PC-3 (cell line): ENCODE results near the gene EPS8L2.

Source experiments
- EZH2 ChIP-seq: fragments of 300-600 bp; sonication (generic); IDR thresholded peaks from one replicate; pipeline ENCODE4 v1.6.1; 2017; ENCODE audit warnings: antibody characterized with exemption, mild to moderate bottlenecking, low read length; ENCODE audit not compliant: unreplicated experiment
- TF ChIP-seq, protein P1 (sequence below): fragments of 300-600 bp; sonication (generic); conservative IDR thresholded peaks from 2 replicates; pipeline ENCODE4 v1.5.1; 2017; ENCODE audit warnings: antibody characterized with exemption, low read depth, mild to moderate bottlenecking, low read length

DNA sequence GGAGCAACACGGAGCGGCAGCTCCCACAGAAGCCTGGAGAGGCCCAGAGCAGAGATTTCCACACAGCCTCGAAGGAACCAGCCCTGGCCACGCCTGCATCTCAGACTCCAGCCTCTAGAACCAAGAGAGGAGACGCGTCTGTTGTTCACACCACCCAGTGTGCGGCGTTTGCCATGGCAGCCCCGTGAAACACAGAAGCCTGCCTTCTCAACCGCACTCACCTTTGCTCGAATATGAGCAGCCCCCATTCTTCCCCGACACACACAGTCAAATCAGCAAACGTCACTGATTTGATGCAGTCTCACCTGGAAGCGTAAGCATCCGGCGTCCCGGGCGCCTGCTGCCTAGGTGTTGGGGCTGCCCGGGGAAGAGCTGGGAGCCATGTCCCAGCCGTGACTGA, 27.0 kb downstream of the EPS8L2 start:
- TF ChIP-seq, protein P1, sequence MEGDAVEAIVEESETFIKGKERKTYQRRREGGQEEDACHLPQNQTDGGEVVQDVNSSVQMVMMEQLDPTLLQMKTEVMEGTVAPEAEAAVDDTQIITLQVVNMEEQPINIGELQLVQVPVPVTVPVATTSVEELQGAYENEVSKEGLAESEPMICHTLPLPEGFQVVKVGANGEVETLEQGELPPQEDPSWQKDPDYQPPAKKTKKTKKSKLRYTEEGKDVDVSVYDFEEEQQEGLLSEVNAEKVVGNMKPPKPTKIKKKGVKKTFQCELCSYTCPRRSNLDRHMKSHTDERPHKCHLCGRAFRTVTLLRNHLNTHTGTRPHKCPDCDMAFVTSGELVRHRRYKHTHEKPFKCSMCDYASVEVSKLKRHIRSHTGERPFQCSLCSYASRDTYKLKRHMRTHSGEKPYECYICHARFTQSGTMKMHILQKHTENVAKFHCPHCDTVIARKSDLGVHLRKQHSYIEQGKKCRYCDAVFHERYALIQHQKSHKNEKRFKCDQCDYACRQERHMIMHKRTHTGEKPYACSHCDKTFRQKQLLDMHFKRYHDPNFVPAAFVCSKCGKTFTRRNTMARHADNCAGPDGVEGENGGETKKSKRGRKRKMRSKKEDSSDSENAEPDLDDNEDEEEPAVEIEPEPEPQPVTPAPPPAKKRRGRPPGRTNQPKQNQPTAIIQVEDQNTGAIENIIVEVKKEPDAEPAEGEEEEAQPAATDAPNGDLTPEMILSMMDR, result no peak
- no peak for TF ChIP-seq EZH2
